IMR-90 (cell line): Measurements from ENCODE around the gene APP. TPM values are rescaled to one million over a fixed set of nuclear protein-coding genes. Genes with fewer than 3 reads are reported as not detected.

Source experiments
- ATAC-seq: fragments of 200-7000 bp; cut with Tn5 transposase; 2 replicates; pipeline ENCODE4 v1.9.1; 2020; ENCODE audit warnings: low read depth, mild to moderate bottlenecking, moderate library complexity
- BruUV-seq: library from RNA; stranded (reverse); fragments of 400-500 nt; replicated peaks from 2 replicates; lab custom pipeline; 2021; lab: Mats Ljungman, UMichigan
- CTCF ChIA-PET: fragments of 300-600 bp; formaldehyde crosslinking; extraction: SDS; loops from one replicate; lab custom pipeline; 2021; ENCODE audit warnings: antibody characterized with exemption; lab: Yijun Ruan, JAX
- POLR2A ChIA-PET: fragments of 300-600 bp; sonication (Branson Sonifier 250); formaldehyde crosslinking; loops from one replicate; lab custom pipeline; 2022; ENCODE audit warnings: antibody characterized with exemption; ENCODE audit not compliant: unreplicated experiment; lab: Charles Lee
- DNase-seq: peaks from one replicate; pipeline ENCODE4 v3.0.0; 2013
- H2AFZ ChIP-seq: replicated peaks from 2 replicates; pipeline ENCODE3; 2013; ENCODE audit warnings: low read length, mild to moderate bottlenecking; ENCODE audit not compliant: poor library complexity
- H2AK5ac ChIP-seq: 2 replicates; pipeline ENCODE4 v1.6.1; 2013; ENCODE audit warnings: low read depth, low read length, inconsistent platforms
- H2AK9ac ChIP-seq: replicated peaks from 2 replicates; pipeline ENCODE3; 2013; ENCODE audit warnings: mild to moderate bottlenecking, low read depth, low read length, moderate library complexity; ENCODE audit not compliant: poor library complexity
- H2BK120ac ChIP-seq: 2 replicates; pipeline ENCODE4 v1.6.1; 2013; ENCODE audit warnings: low read depth, low read length, inconsistent platforms
- H2BK15ac ChIP-seq: 3 replicates; pipeline ENCODE4 v1.6.1; 2013; ENCODE audit warnings: low read depth, low read length, inconsistent platforms
- H2BK20ac ChIP-seq: 2 replicates; pipeline ENCODE4 v1.6.1; 2013; ENCODE audit warnings: low read depth, mild to moderate bottlenecking, inconsistent platforms, low read length, moderate library complexity
- H2BK5ac ChIP-seq: 2 replicates; pipeline ENCODE4 v1.6.1; 2013; ENCODE audit warnings: mild to moderate bottlenecking, low read depth, low read length, inconsistent platforms; ENCODE audit not compliant: poor library complexity, severe bottlenecking
- H3K14ac ChIP-seq: replicated peaks from 2 replicates; pipeline ENCODE4 v1.6.1; 2013; ENCODE audit warnings: low read depth, low read length, inconsistent platforms
- H3K18ac ChIP-seq: 2 replicates; pipeline ENCODE4 v1.6.1; 2013; ENCODE audit warnings: low read depth, low read length, control low read depth
- H3K23ac ChIP-seq: 2 replicates; pipeline ENCODE4 v1.6.1; 2013; ENCODE audit warnings: low read depth, low read length, inconsistent platforms
- H3K27ac ChIP-seq: 2 replicates; pipeline ENCODE4 v1.5.1; 2013; ENCODE audit warnings: mild to moderate bottlenecking, control low read depth, low read length; ENCODE audit not compliant: insufficient read depth
- H3K27me3 ChIP-seq: 2 replicates; pipeline ENCODE4 v1.6.1; 2013; ENCODE audit warnings: low read length; ENCODE audit not compliant: control insufficient read depth, insufficient read depth
- H3K36me3 ChIP-seq: 2 replicates; pipeline ENCODE4 v1.6.1; 2013; ENCODE audit warnings: low read length, mixed read lengths; ENCODE audit not compliant: control insufficient read depth, insufficient read depth
- H3K4ac ChIP-seq: 2 replicates; pipeline ENCODE4 v1.6.1; 2013; ENCODE audit warnings: low read depth, low read length, inconsistent platforms
- H3K4me1 ChIP-seq: 2 replicates; pipeline ENCODE4 v1.6.1; 2013; ENCODE audit warnings: low read length, mixed read lengths; ENCODE audit not compliant: control insufficient read depth, insufficient read depth
- H3K4me2 ChIP-seq: 2 replicates; pipeline ENCODE4 v1.6.1; 2013; ENCODE audit warnings: low read depth, mild to moderate bottlenecking, control low read depth, low read length, moderate library complexity
- H3K4me3 ChIP-seq: 2 replicates; pipeline ENCODE4 v1.5.1; 2013; ENCODE audit warnings: low read depth, mild to moderate bottlenecking, control low read depth, low read length, moderate library complexity; ENCODE audit not compliant: insufficient read depth
- H3K56ac ChIP-seq: 2 replicates; pipeline ENCODE4 v1.6.1; 2013; ENCODE audit warnings: low read length, inconsistent platforms; ENCODE audit not compliant: insufficient read depth; ENCODE audit errors: extremely low read depth
- H3K79me1 ChIP-seq, 2 experiments: 2 replicates each; pipeline ENCODE4 v1.6.1; 2013; ENCODE audit warnings: low read length in 2 of 2, inconsistent platforms in 1 of 2, low read depth in 1 of 2
- H3K9ac ChIP-seq: 2 replicates; pipeline ENCODE4 v1.6.1; 2013; ENCODE audit warnings: low read depth, low read length, control low read depth
- H3K9me1 ChIP-seq: 2 replicates; pipeline ENCODE4 v1.6.1; 2013; ENCODE audit warnings: low read length, inconsistent platforms; ENCODE audit not compliant: insufficient read depth
- H3K9me3 ChIP-seq: 2 replicates; pipeline ENCODE4 v1.6.1; 2013; ENCODE audit warnings: low read length; ENCODE audit not compliant: control insufficient read depth, insufficient read depth
- H4K20me1 ChIP-seq: 2 replicates; pipeline ENCODE4 v1.6.1; 2013; ENCODE audit warnings: low read length, inconsistent platforms; ENCODE audit not compliant: insufficient read depth
- H4K5ac ChIP-seq: 2 replicates; pipeline ENCODE4 v1.6.1; 2013; ENCODE audit warnings: mild to moderate bottlenecking, low read depth, low read length, control low read depth
- H4K8ac ChIP-seq, 2 experiments: 2 replicates each; pipeline ENCODE4 v1.6.1; 2013; ENCODE audit warnings: low read depth in 2 of 2, low read length in 2 of 2, control low read depth in 1 of 2, inconsistent platforms in 1 of 2
- H4K91ac ChIP-seq: 2 replicates; pipeline ENCODE4 v1.6.1; 2013; ENCODE audit warnings: low read depth, low read length, inconsistent platforms; ENCODE audit not compliant: insufficient read depth
- CHD1 ChIP-seq: IDR thresholded peaks from 2 replicates; pipeline ENCODE4 v1.6.1; 2012; ENCODE audit warnings: low read depth, low read length, improper control_type of control experiment
- SMC3 ChIP-seq: fragments of 150-350 bp; IDR thresholded peaks from 2 replicates; pipeline ENCODE4 v1.6.1; 2016; ENCODE audit warnings: low read depth, mild to moderate bottlenecking, antibody characterized with exemption, low read length, moderate library complexity
- WGBS, 2 experiments: methylation state at CpG; one replicate each; pipeline versions ENCODE4 v1.1.5 to v1.1.7; 2013; ENCODE audit warnings: missing lambda C conversion rate in 2 of 2; ENCODE audit not compliant: insufficient read length in 1 of 2; ENCODE audit errors: extremely low coverage in 2 of 2; 5-methylcytosine and 5-hydroxymethylcytosine counted together
- dilution Hi-C: fragments of 300-500 bp; cut with HindIII; formaldehyde crosslinking; loops from one replicate; pipeline ENCODE4 v1.14.3; 2018; ENCODE audit warnings: low sequenced_read_pairs; ENCODE audit not compliant: unreplicated experiment
- in situ Hi-C: fragments of 300-500 bp; cut with MboI; formaldehyde crosslinking; loops from 3 replicates; pipeline ENCODE4 v1.14.3; 2019; ENCODE audit warnings: low sequenced_read_pairs, inconsistent platforms, mixed read lengths
- intact Hi-C: fragments of 100-400 bp; cut with micrococcal nuclease; formaldehyde crosslinking; loops from 2 replicates; pipeline ENCODE4 v1.10.0; 2022
- polyA plus RNA-seq, 3 experiments: library from polyadenylated mRNA; depleted of rRNA; stranded (reverse); fragments of >200 nt; gene quantifications; 2 replicates each; pipeline ENCODE4 v1.2.3, GENCODE V29; 2012; ENCODE audit warnings: low replicate concordance in 1 of 3
- total RNA-seq: library from RNA; depleted of rRNA; stranded (reverse); fragments of >200 nt; gene quantifications from 2 replicates; pipeline ENCODE4 v1.2.3, GENCODE V29; 2012
- TF ChIP-seq, protein P1 (sequence below): fragments of 150-350 bp; IDR thresholded peaks from 2 replicates; pipeline ENCODE4 v1.6.1; 2017; ENCODE audit warnings: mild to moderate bottlenecking, antibody characterized with exemption, low read length, low read depth

The APP gene
- total and polyA plus RNA-seq, 2 of the 4 experiments (the other 2 are of a cell fraction): 191 to 530 TPM

DNA sequence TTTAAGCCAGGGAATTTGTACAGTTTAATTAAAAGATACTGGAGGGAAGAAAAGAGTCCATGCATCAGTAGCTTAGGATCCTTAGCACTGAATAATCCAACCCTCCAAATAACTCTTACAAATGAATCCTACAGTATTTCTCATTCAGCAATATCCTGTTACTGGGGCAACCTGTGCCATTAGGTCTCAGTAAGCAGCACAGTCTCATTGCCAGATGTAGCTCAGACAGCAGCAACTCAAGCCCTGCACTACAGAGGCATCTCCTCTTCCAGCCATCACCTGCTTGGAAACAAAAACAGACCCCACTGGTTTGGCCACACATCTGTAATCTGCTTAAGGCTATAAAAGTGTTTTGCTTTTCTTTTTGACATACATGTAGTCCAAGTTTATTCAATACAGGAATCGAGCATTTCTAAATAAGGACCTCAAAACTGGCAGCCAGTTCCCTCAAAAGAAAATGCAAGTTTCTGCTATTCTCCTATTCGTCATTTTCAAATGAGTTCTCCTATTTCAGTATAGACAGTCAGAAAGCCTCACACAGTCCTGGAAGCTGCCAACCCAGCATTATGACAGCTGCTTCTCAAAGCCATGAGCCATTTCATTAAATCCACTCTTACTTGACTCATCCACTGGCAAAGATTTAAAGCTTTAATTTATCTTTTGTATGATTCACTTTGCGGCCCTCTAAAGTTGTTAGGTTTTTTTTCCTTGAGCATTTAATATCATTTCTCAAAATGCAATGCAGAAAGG is 129.0 kb downstream of the APP start:
- no peak overlapping the region for H2BK5ac ChIP-seq
- no peak overlapping the region for H2BK120ac ChIP-seq
- H3K4me3 ChIP-seq: no peak overlapping the region
- H4K91ac ChIP-seq: no peak overlapping the region
- no TSS peak for BruUV-seq
- TF ChIP-seq CHD1: no peak
- TF ChIP-seq SMC3: no peak
- TF ChIP-seq, protein P1, sequence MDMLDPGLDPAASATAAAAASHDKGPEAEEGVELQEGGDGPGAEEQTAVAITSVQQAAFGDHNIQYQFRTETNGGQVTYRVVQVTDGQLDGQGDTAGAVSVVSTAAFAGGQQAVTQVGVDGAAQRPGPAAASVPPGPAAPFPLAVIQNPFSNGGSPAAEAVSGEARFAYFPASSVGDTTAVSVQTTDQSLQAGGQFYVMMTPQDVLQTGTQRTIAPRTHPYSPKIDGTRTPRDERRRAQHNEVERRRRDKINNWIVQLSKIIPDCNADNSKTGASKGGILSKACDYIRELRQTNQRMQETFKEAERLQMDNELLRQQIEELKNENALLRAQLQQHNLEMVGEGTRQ: no peak
- peaks cover 5% of the 10 kb centered on the region; the same call in 1 of the 2 replicates for H3K36me3 ChIP-seq
- intact Hi-C loops (no loop called here), in situ Hi-C loops (no loop called here), dilution Hi-C loops (no loop called here)
- CTCF ChIA-PET: no interaction called here
- H4K5ac ChIP-seq: no peak overlapping the region
- no peak overlapping the region for H3K23ac ChIP-seq
- no peak overlapping the region for H2AK9ac ChIP-seq
- H2BK20ac ChIP-seq: no peak overlapping the region
- H3K9me1 ChIP-seq: no peaks in the 10 kb centered on the region
- no peak overlapping the region for H3K56ac ChIP-seq
- no peak overlapping the region for H3K4me2 ChIP-seq
- no CpG with 5 or more reads among the region's 3 CpGs for WGBS, 2 experiments
- DNase-seq (peak; percentile 63), ATAC-seq (peak; percentile 54)
- H3K27ac ChIP-seq: no peak overlapping the region
- H3K18ac ChIP-seq: no peak overlapping the region
- H3K14ac ChIP-seq: no peak overlapping the region
- H3K9me3 ChIP-seq: no peaks in the 10 kb centered on the region
- no peak overlapping the region for H2AK5ac ChIP-seq
- no peak overlapping the region for H4K8ac ChIP-seq
- no peaks in the 10 kb centered on the region for H3K4me1 ChIP-seq
- no peak overlapping the region for H2BK15ac ChIP-seq
- no peak overlapping the region for H3K9ac ChIP-seq
- H3K4ac ChIP-seq: no peak overlapping the region
- H2AFZ ChIP-seq: no peak overlapping the region
- H4K20me1 ChIP-seq: peaks cover 6% of the 10 kb centered on the region; the same call in 1 of the 2 replicates
- POLR2A ChIA-PET: no interaction called here
- H3K79me1 ChIP-seq: peaks cover 4 to 28% of the 10 kb centered on the region in 2 experiments
- no peaks in the 10 kb centered on the region for H3K27me3 ChIP-seq
